Vagina (tissue), 2 donors: ENCODE results near the gene MLH3. TPM values are rescaled to one million over a fixed set of nuclear protein-coding genes. Genes with fewer than 3 reads are reported as not detected.

Source experiments
- DNase-seq, 2 donors: peaks; one replicate each; pipeline ENCODE4 v3.0.0-alpha.2; 2017; ENCODE audit errors: extremely low spot score in 2 of 2
- H3K27ac ChIP-seq: fragments of 200-600 bp; sonication (generic); one replicate; pipeline ENCODE4 v1.5.1; 2019
- H3K27me3 ChIP-seq: fragments of 200-600 bp; sonication (generic); one replicate; pipeline ENCODE4 v1.5.1; 2019
- H3K36me3 ChIP-seq, 2 donors: fragments of 200-600 bp; sonication (generic); one replicate each; pipeline ENCODE4 v1.5.1; 2017 to 2019
- H3K4me1 ChIP-seq: fragments of 200-600 bp; sonication (generic); one replicate; pipeline ENCODE4 v1.5.1; 2019
- H3K4me3 ChIP-seq, 2 donors: fragments of 200-600 bp; sonication (generic); 1 replicate in 1 of 2; 2 replicates in 1 of 2; pipeline ENCODE4 v1.5.1; 2016 to 2019
- H3K9me3 ChIP-seq: fragments of 200-600 bp; sonication (generic); one replicate; pipeline ENCODE4 v1.5.1; 2019
- CTCF ChIP-seq, 3 experiments: fragments of 450-650 bp in 2 of 3; fragments of 200-600 bp in 1 of 3; sonication (generic) in 1 of 3; IDR thresholded peaks; one replicate each; pipeline ENCODE4 v1.5.1; 2017 to 2019; ENCODE audit warnings: antibody characterized with exemption in 3 of 3, mild to moderate bottlenecking in 2 of 3, moderate library complexity in 2 of 3
- POLR2A ChIP-seq, 2 donors: fragments of 450-650 bp; IDR thresholded peaks; one replicate each; pipeline ENCODE4 v1.6.1; 2017; ENCODE audit warnings: antibody characterized with exemption in 2 of 2, mild to moderate bottlenecking in 2 of 2, moderate library complexity in 2 of 2
- POLR2AphosphoS5 ChIP-seq, 2 donors: sonication (generic); formaldehyde crosslinking; IDR thresholded peaks; one replicate each; pipeline ENCODE4 v1.9.0; 2017; ENCODE audit warnings: antibody characterized with exemption in 2 of 2, mild to moderate bottlenecking in 2 of 2, low read depth in 1 of 2; ENCODE audit not compliant: insufficient read depth in 1 of 2
- intact Hi-C: fragments of 100-400 bp; cut with DNase I; formaldehyde crosslinking; loops from one replicate; pipeline ENCODE4 v1.15.1; 2023
- total RNA-seq: library from RNA; depleted of rRNA; stranded (reverse); fragments of >200 nt; gene quantifications from one replicate; pipeline ENCODE4 v1.2.3, GENCODE V29; 2016

MLH3 gene
- total RNA-seq, 1 donor from 2014 or later, result 32.9 TPM

- H3K9me3 ChIP-seq, result no peaks in the 10 kb centered on the region
- no peaks in the 10 kb centered on the region for H3K27me3 ChIP-seq
- peak in 1 of 2 donors; percentile 45 for TF ChIP-seq POLR2AphosphoS5 (IDR thresholded peaks at IDR 0.05; ENCODE audit: insufficient read depth in 1 of 2, low read depth in 1 of 2)
- no peak for TF ChIP-seq CTCF (IDR thresholded peaks at IDR 0.05)
- no peak for TF ChIP-seq POLR2A (IDR thresholded peaks at IDR 0.05)
- H3K4me1 ChIP-seq, result peaks cover 31% of the 10 kb centered on the region
- peak overlapping the region; percentile 36 for H3K27ac ChIP-seq
- intact Hi-C loops, result no loop called here
- H3K4me3 ChIP-seq, result no peak overlapping the region
- no peaks in the 10 kb centered on the region for H3K36me3 ChIP-seq
- no peak for DNase-seq
These were observed 71.5 kb downstream of the MLH3 start for GRCh38 chr14:74979442-74980397.

GRCh38 chr14:74979029-74979428 is 72.2 kb downstream of the MLH3 start:
- TF ChIP-seq POLR2A (IDR thresholded peaks at IDR 0.05) (no peak), CTCF (IDR thresholded peaks at IDR 0.05) (no peak), POLR2AphosphoS5 (IDR thresholded peaks at IDR 0.05; ENCODE audit: insufficient read depth in 1 of 2, low read depth in 1 of 2) (no peak)
- intact Hi-C loops, result no loop called here
- H3K27me3 ChIP-seq, result no peaks in the 10 kb centered on the region
- no peak for DNase-seq
- H3K4me1 ChIP-seq, result peaks cover 38% of the 10 kb centered on the region
- H3K9me3 ChIP-seq, result no peaks in the 10 kb centered on the region
- H3K27ac ChIP-seq, result peak overlapping the region; percentile 36
- H3K36me3 ChIP-seq, result no peaks in the 10 kb centered on the region
- H3K4me3 ChIP-seq, result no peak overlapping the region

GRCh38 chr14:74978416-74978947 is 72.8 kb downstream of the MLH3 start:
- Histone ChIP-seq H3K36me3 (no peaks in the 10 kb centered on the region), H3K27ac (no peak overlapping the region), H3K9me3 (no peaks in the 10 kb centered on the region), H3K4me1 (peaks cover 43% of the 10 kb centered on the region), H3K27me3 (no peaks in the 10 kb centered on the region), H3K4me3 (no peak overlapping the region)
- TF ChIP-seq POLR2AphosphoS5 (IDR thresholded peaks at IDR 0.05; ENCODE audit: insufficient read depth in 1 of 2, low read depth in 1 of 2), result no peak
- no peak for TF ChIP-seq POLR2A (IDR thresholded peaks at IDR 0.05)
- TF ChIP-seq CTCF (IDR thresholded peaks at IDR 0.05), result no peak
- intact Hi-C loops, result no loop called here
- DNase-seq, result no peak

- H3K27ac ChIP-seq, result no peak overlapping the region
- H3K9me3 ChIP-seq, result no peaks in the 10 kb centered on the region
- peaks cover 48% of the 10 kb centered on the region for H3K4me1 ChIP-seq
- H3K36me3 ChIP-seq, result no peaks in the 10 kb centered on the region
- no peak for TF ChIP-seq POLR2AphosphoS5 (IDR thresholded peaks at IDR 0.05; ENCODE audit: insufficient read depth in 1 of 2, low read depth in 1 of 2)
- no peak for TF ChIP-seq CTCF (IDR thresholded peaks at IDR 0.05)
- no peak for TF ChIP-seq POLR2A (IDR thresholded peaks at IDR 0.05)
- no peaks in the 10 kb centered on the region for H3K27me3 ChIP-seq
- no peak for DNase-seq
- H3K4me3 ChIP-seq, result no peak overlapping the region
- intact Hi-C loops, result no loop called here
These were observed 73.3 kb downstream of the MLH3 start for GRCh38 chr14:74977901-74978385.
